CD4-positive, alpha-beta T cell (primary cell): ENCODE data around the gene PDCD4. TPM values are rescaled to one million over a fixed set of nuclear protein-coding genes. Genes with fewer than 3 reads are reported as not detected.

Experiments used
- ATAC-seq: fragments of 200-7000 bp; cut with Tn5 transposase; one replicate; pipeline ENCODE4 v1.10.0; 2022; ENCODE audit warnings: mild to moderate bottlenecking; ENCODE audit not compliant: poor library complexity
- CTCF ChIA-PET: fragments of 350-600 bp; sonication (Branson Sonifier 250); formaldehyde crosslinking; loops from one replicate; lab custom pipeline; 2021; ENCODE audit warnings: antibody characterized with exemption, inconsistent platforms; lab: Charles Lee
- POLR2A ChIA-PET: fragments of 350-600 bp; sonication (Branson Sonifier 250); formaldehyde crosslinking; loops from one replicate; lab custom pipeline; 2021; ENCODE audit warnings: antibody characterized with exemption, inconsistent platforms; lab: Charles Lee
- DNase-seq, 14 experiments: peaks; one replicate each; pipeline ENCODE4 v3.0.0-alpha.2; 2013 to 2020; ENCODE audit warnings: mixed read lengths in 2 of 14
- H3K27ac ChIP-seq, 2 donors: one replicate each; pipeline versions ENCODE4 v1.5.1 to v1.7.0; 2013; ENCODE audit warnings: low read length in 2 of 2, low read depth in 1 of 2, mild to moderate bottlenecking in 1 of 2
- H3K27me3 ChIP-seq, 2 experiments: 1 replicate in 1 of 2; 2 replicates in 1 of 2; pipeline versions ENCODE4 v1.6.1 to v1.7.0; 2013; ENCODE audit warnings: low read length in 2 of 2, control low read depth in 1 of 2, mild to moderate bottlenecking in 1 of 2, moderate library complexity in 1 of 2; ENCODE audit not compliant: insufficient read depth in 2 of 2, control insufficient read depth in 1 of 2
- H3K36me3 ChIP-seq: one replicate; pipeline ENCODE4 v1.6.1; 2013; ENCODE audit warnings: low read length, control low read depth; ENCODE audit not compliant: insufficient read depth
- H3K4me1 ChIP-seq: one replicate; pipeline ENCODE4 v1.6.1; 2013; ENCODE audit warnings: low read length, control low read depth; ENCODE audit not compliant: insufficient read depth
- H3K4me3 ChIP-seq: one replicate; pipeline ENCODE4 v1.5.1; 2013; ENCODE audit warnings: mild to moderate bottlenecking, low read length, moderate library complexity
- H3K9me3 ChIP-seq, 2 experiments: 1 replicate in 1 of 2; 2 replicates in 1 of 2; pipeline versions ENCODE4 v1.6.1 to v1.7.0; 2013; ENCODE audit warnings: low read length in 2 of 2, mild to moderate bottlenecking in 2 of 2, control low read depth in 1 of 2, moderate library complexity in 1 of 2; ENCODE audit not compliant: control insufficient read depth in 1 of 2, insufficient read depth in 1 of 2
- H3K27ac Mint-ChIP-seq: one replicate; pipeline ENCODE4 v1.8.0; 2020; ENCODE audit warnings: mixed read lengths
- H3K27me3 Mint-ChIP-seq: one replicate; pipeline ENCODE4 v1.8.0; 2021; ENCODE audit warnings: mixed read lengths
- H3K36me3 Mint-ChIP-seq: one replicate; pipeline ENCODE4 v1.8.0; 2021; ENCODE audit warnings: low read depth, mixed read lengths
- H3K4me1 Mint-ChIP-seq: one replicate; pipeline ENCODE4 v1.8.0; 2021; ENCODE audit warnings: low read depth, mixed read lengths
- H3K4me3 Mint-ChIP-seq: one replicate; pipeline ENCODE4 v1.8.0; 2020; ENCODE audit warnings: mild to moderate bottlenecking, mixed read lengths
- H3K9me3 Mint-ChIP-seq: one replicate; pipeline ENCODE4 v1.8.0; 2020; ENCODE audit warnings: mixed read lengths
- CTCF ChIP-seq: fragments of 200-600 bp; IDR thresholded peaks from one replicate; pipeline ENCODE4 v1.8.0; 2022; ENCODE audit warnings: antibody characterized with exemption, mild to moderate bottlenecking
- intact Hi-C, 2 experiments: fragments of 100-400 bp; cut with DNase I in 1 of 2; cut with micrococcal nuclease in 1 of 2; formaldehyde crosslinking; loops; one replicate each; pipeline versions ENCODE4 v1.15.1 to v1.9.0; 2023 to 2025; cut with DNase I, micrococcal nuclease
- total RNA-seq, 174 experiments: library from RNA in 2 of 174; stranded (reverse) in 2 of 174; gene quantifications; one replicate each; pipeline ENCODE4 v1.2.3 and lab custom pipeline; 2021 to 2026

PDCD4 gene
- total RNA-seq, 2 experiments from 2014 or later, result 352 to 358 TPM

- H3K9me3 Mint-ChIP-seq, result no peaks in the 10 kb centered on the region
- DNase-seq (no peak), ATAC-seq (no peak)
- TF ChIP-seq CTCF, result no peak
- Histone ChIP-seq H3K27me3 (no peaks in the 10 kb centered on the region), H3K9me3 (no peaks in the 10 kb centered on the region), H3K36me3 (no peaks in the 10 kb centered on the region), H3K4me3 (no peak overlapping the region), H3K4me1 (no peaks in the 10 kb centered on the region), H3K27ac (no peak overlapping the region)
- H3K4me1 Mint-ChIP-seq, result peaks cover 14% of the 10 kb centered on the region
- H3K27me3 Mint-ChIP-seq, result no peaks in the 10 kb centered on the region
- CTCF ChIA-PET, result no interaction called here
- no peaks in the 10 kb centered on the region for H3K36me3 Mint-ChIP-seq
- POLR2A ChIA-PET, result no interaction called here
- no peak overlapping the region for H3K27ac Mint-ChIP-seq
- intact Hi-C loops, result no loop called here
- H3K4me3 Mint-ChIP-seq, result no peak overlapping the region
These were observed 47.6 kb upstream of the PDCD4 start for GRCh38 chr10:110824152-110824441.

DNA sequence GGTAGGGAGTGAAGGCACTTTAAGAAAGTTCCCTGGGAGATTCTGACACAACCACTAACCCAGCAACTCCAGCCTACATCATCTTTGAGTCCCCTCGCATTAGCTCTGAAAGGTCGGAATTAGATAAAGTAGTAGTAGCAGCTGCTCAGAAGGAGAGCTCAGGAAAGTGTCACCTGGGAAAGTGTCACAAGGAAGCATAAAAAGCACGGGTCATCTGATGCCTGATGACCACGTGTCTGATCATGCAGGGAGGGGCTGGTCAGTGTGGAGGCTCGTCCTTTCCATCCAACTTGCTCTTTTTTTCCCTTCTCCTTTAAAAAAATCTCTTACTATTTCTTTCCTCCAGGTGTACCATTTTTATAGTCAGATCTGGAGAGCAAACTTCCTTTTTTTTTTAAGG lies 47.1 kb upstream of the PDCD4 start:
- no peak for DNase-seq
- H3K27me3 Mint-ChIP-seq, result no peaks in the 10 kb centered on the region

GRCh38 chr10:110825508-110825907 lies 46.2 kb upstream of the PDCD4 start:
- Mint-ChIP-seq H3K27ac (no peak overlapping the region), H3K27me3 (no peaks in the 10 kb centered on the region), H3K36me3 (no peaks in the 10 kb centered on the region), H3K4me3 (no peak overlapping the region), H3K4me1 (peaks cover 14% of the 10 kb centered on the region), H3K9me3 (no peaks in the 10 kb centered on the region)
- TF ChIP-seq CTCF, result no peak
- Histone ChIP-seq H3K4me3 (no peak overlapping the region), H3K27me3 (no peaks in the 10 kb centered on the region), H3K27ac (no peak overlapping the region), H3K9me3 (no peaks in the 10 kb centered on the region), H3K4me1 (no peaks in the 10 kb centered on the region), H3K36me3 (no peaks in the 10 kb centered on the region)
- POLR2A ChIA-PET, result interaction anchor here (0.7 to 0.8 kb wide), 2 partner anchors 9 to 46 kb away, joined by 3 read pairs; partner anchors contain the start of gene PDCD4
- CTCF ChIA-PET, result no interaction called here
- DNase-seq (no peak), ATAC-seq (no peak)
- intact Hi-C loops, result no loop called here

More for the DNA sequence above, 47.1 kb upstream of the PDCD4 start:
- H3K36me3 ChIP-seq, result no peaks in the 10 kb centered on the region
- Mint-ChIP-seq H3K4me3 (no peak overlapping the region), H3K9me3 (no peaks in the 10 kb centered on the region), H3K27ac (no peak overlapping the region), H3K36me3 (no peaks in the 10 kb centered on the region), H3K4me1 (peaks cover 14% of the 10 kb centered on the region)
- no peak for ATAC-seq
- intact Hi-C loops, result no loop called here
- POLR2A ChIA-PET, result no interaction called here
- TF ChIP-seq CTCF, result no peak
- CTCF ChIA-PET, result no interaction called here
- H3K4me1 ChIP-seq, result no peaks in the 10 kb centered on the region
- H3K27ac ChIP-seq, result no peak overlapping the region
- no peaks in the 10 kb centered on the region for H3K27me3 ChIP-seq
- H3K9me3 ChIP-seq, result no peaks in the 10 kb centered on the region
- H3K4me3 ChIP-seq, result no peak overlapping the region
